T-helper 1 cell treated with Interleukin-12 subunit alpha and Interleukin-12 subunit beta and Interleukin-4 antibody, amounts not matched to agents 30 μg/mL and 1 μg/mL, for 36 hours (primary cell): ENCODE measurements around the gene KLK2.

Source experiments
- H3K27ac Mint-ChIP-seq: one replicate; pipeline ENCODE4 v1.8.0; 2021; ENCODE audit warnings: mild to moderate bottlenecking, mixed read lengths
- H3K27me3 Mint-ChIP-seq: one replicate; pipeline ENCODE4 v1.8.0; 2021; ENCODE audit warnings: low read depth, mixed read lengths
- H3K36me3 Mint-ChIP-seq: one replicate; pipeline ENCODE4 v1.8.0; 2021; ENCODE audit warnings: low read depth, mixed read lengths
- H3K4me1 Mint-ChIP-seq: one replicate; pipeline ENCODE4 v1.8.0; 2021; ENCODE audit warnings: low read depth, mixed read lengths
- H3K4me3 Mint-ChIP-seq: one replicate; pipeline ENCODE4 v1.8.0; 2021; ENCODE audit warnings: mild to moderate bottlenecking, moderate library complexity, mixed read lengths
- H3K9me3 Mint-ChIP-seq: one replicate; pipeline ENCODE4 v1.8.0; 2021; ENCODE audit warnings: mixed read lengths

The KLK2 gene

GRCh38 chr19:50869479-50869878 is 3.8 kb upstream of the KLK2 start:
- Mint-ChIP-seq H3K9me3 (no peaks in the 10 kb centered on the region), H3K4me1 (no peaks in the 10 kb centered on the region), H3K27me3 (peaks cover 22% of the 10 kb centered on the region), H3K36me3 (no peaks in the 10 kb centered on the region), H3K4me3 (no peak overlapping the region), H3K27ac (no peak overlapping the region)

GRCh38 chr19:50870417-50871089 is 2.7 kb upstream of the KLK2 start:
- no peaks in the 10 kb centered on the region for H3K9me3 Mint-ChIP-seq
- H3K27ac Mint-ChIP-seq: no peak overlapping the region
- no peak overlapping the region for H3K4me3 Mint-ChIP-seq
- H3K4me1 Mint-ChIP-seq: no peaks in the 10 kb centered on the region
- H3K27me3 Mint-ChIP-seq: peaks cover 22% of the 10 kb centered on the region
- no peaks in the 10 kb centered on the region for H3K36me3 Mint-ChIP-seq

- H3K27ac Mint-ChIP-seq: no peak overlapping the region
- peaks cover 6% of the 10 kb centered on the region for H3K27me3 Mint-ChIP-seq
- no peaks in the 10 kb centered on the region for H3K4me1 Mint-ChIP-seq
- H3K4me3 Mint-ChIP-seq: no peak overlapping the region
- H3K9me3 Mint-ChIP-seq: no peaks in the 10 kb centered on the region
- no peaks in the 10 kb centered on the region for H3K36me3 Mint-ChIP-seq
These were observed 972 bp downstream of the KLK2 start for GRCh38 chr19:50874211-50874610.

GRCh38 chr19:50875795-50876422 is 2.7 kb downstream of the KLK2 start:
- H3K4me1 Mint-ChIP-seq: no peaks in the 10 kb centered on the region
- H3K9me3 Mint-ChIP-seq: no peaks in the 10 kb centered on the region
- peaks cover 17% of the 10 kb centered on the region for H3K27me3 Mint-ChIP-seq
- H3K4me3 Mint-ChIP-seq: no peak overlapping the region
- no peak overlapping the region for H3K27ac Mint-ChIP-seq
- no peaks in the 10 kb centered on the region for H3K36me3 Mint-ChIP-seq

- H3K36me3 Mint-ChIP-seq: no peaks in the 10 kb centered on the region
- H3K27ac Mint-ChIP-seq: no peak overlapping the region
- H3K9me3 Mint-ChIP-seq: no peaks in the 10 kb centered on the region
- H3K4me3 Mint-ChIP-seq: no peak overlapping the region
- no peaks in the 10 kb centered on the region for H3K4me1 Mint-ChIP-seq
- peaks cover 12% of the 10 kb centered on the region for H3K27me3 Mint-ChIP-seq
These were observed 3.2 kb downstream of the KLK2 start for GRCh38 chr19:50876456-50876855.

- Mint-ChIP-seq H3K4me3 (no peak overlapping the region), H3K9me3 (no peaks in the 10 kb centered on the region), H3K36me3 (no peaks in the 10 kb centered on the region), H3K27ac (no peak overlapping the region), H3K27me3 (peaks cover 11% of the 10 kb centered on the region), H3K4me1 (no peaks in the 10 kb centered on the region)
These were observed 4.1 kb downstream of the KLK2 start for GRCh38 chr19:50877338-50877737.

- Mint-ChIP-seq H3K4me3 (no peak overlapping the region), H3K4me1 (no peaks in the 10 kb centered on the region), H3K27ac (no peak overlapping the region), H3K27me3 (peaks cover 14% of the 10 kb centered on the region), H3K9me3 (no peaks in the 10 kb centered on the region), H3K36me3 (no peaks in the 10 kb centered on the region)
These were observed 5.6 kb downstream of the KLK2 start for GRCh38 chr19:50878851-50879250.

GRCh38 chr19:50880241-50880640 is 7.0 kb downstream of the KLK2 start:
- no peaks in the 10 kb centered on the region for H3K9me3 Mint-ChIP-seq
- H3K4me1 Mint-ChIP-seq: no peaks in the 10 kb centered on the region
- peaks cover 16% of the 10 kb centered on the region for H3K27me3 Mint-ChIP-seq
- H3K36me3 Mint-ChIP-seq: no peaks in the 10 kb centered on the region
- H3K4me3 Mint-ChIP-seq: no peak overlapping the region
- H3K27ac Mint-ChIP-seq: no peak overlapping the region

- H3K27ac Mint-ChIP-seq: no peak overlapping the region
- peaks cover 23% of the 10 kb centered on the region for H3K27me3 Mint-ChIP-seq
- H3K4me1 Mint-ChIP-seq: no peaks in the 10 kb centered on the region
- H3K36me3 Mint-ChIP-seq: no peaks in the 10 kb centered on the region
- no peaks in the 10 kb centered on the region for H3K9me3 Mint-ChIP-seq
- H3K4me3 Mint-ChIP-seq: no peak overlapping the region
These were observed 8.9 kb downstream of the KLK2 start for GRCh38 chr19:50882188-50882587.

GRCh38 chr19:50889638-50890037 is 16.4 kb downstream of the KLK2 start:
- Mint-ChIP-seq H3K36me3 (no peaks in the 10 kb centered on the region), H3K9me3 (no peaks in the 10 kb centered on the region)

GRCh38 chr19:50890422-50891252 is 17.4 kb downstream of the KLK2 start:
- Mint-ChIP-seq H3K27ac (no peak overlapping the region), H3K4me1 (peaks cover 2% of the 10 kb centered on the region), H3K36me3 (no peaks in the 10 kb centered on the region), H3K27me3 (peaks cover 12% of the 10 kb centered on the region), H3K4me3 (no peak overlapping the region), H3K9me3 (peaks cover 4% of the 10 kb centered on the region)

More at GRCh38 chr19:50889638-50890037, 16.4 kb downstream of the KLK2 start:
- no peaks in the 10 kb centered on the region for H3K4me1 Mint-ChIP-seq
- H3K27ac Mint-ChIP-seq: no peak overlapping the region
- peaks cover 15% of the 10 kb centered on the region for H3K27me3 Mint-ChIP-seq
- H3K4me3 Mint-ChIP-seq: no peak overlapping the region

- peaks cover 12% of the 10 kb centered on the region for H3K27me3 Mint-ChIP-seq
- H3K36me3 Mint-ChIP-seq: peaks cover 2% of the 10 kb centered on the region
- H3K9me3 Mint-ChIP-seq: peaks cover 4% of the 10 kb centered on the region
- no peak overlapping the region for H3K4me3 Mint-ChIP-seq
- no peak overlapping the region for H3K27ac Mint-ChIP-seq
- peaks cover 2% of the 10 kb centered on the region for H3K4me1 Mint-ChIP-seq
These were observed 18.0 kb downstream of the KLK2 start for GRCh38 chr19:50891253-50891625.

- H3K27me3 Mint-ChIP-seq: peaks cover 8% of the 10 kb centered on the region
- peaks cover 2% of the 10 kb centered on the region for H3K4me1 Mint-ChIP-seq
- H3K9me3 Mint-ChIP-seq: peaks cover 4% of the 10 kb centered on the region
- H3K4me3 Mint-ChIP-seq: no peak overlapping the region
- H3K36me3 Mint-ChIP-seq: peaks cover 2% of the 10 kb centered on the region
- H3K27ac Mint-ChIP-seq: no peak overlapping the region
These were observed 20.0 kb downstream of the KLK2 start for GRCh38 chr19:50893047-50893736.

GRCh38 chr19:50894478-50895356 is 21.5 kb downstream of the KLK2 start:
- H3K27me3 Mint-ChIP-seq: peaks cover 8% of the 10 kb centered on the region
- no peak overlapping the region for H3K4me3 Mint-ChIP-seq
- H3K36me3 Mint-ChIP-seq: peaks cover 2% of the 10 kb centered on the region
- peaks cover 2% of the 10 kb centered on the region for H3K4me1 Mint-ChIP-seq
- H3K9me3 Mint-ChIP-seq: peaks cover 4% of the 10 kb centered on the region
- no peak overlapping the region for H3K27ac Mint-ChIP-seq
